H1 (cell line): ENCODE results near the gene PMEPA1. TPM values are rescaled to one million over a fixed set of nuclear protein-coding genes. Genes with fewer than 3 reads are reported as not detected.

Experiments used
- CTCF ChIA-PET: fragments of 300-600 bp; sonication (Branson Sonifier 250); formaldehyde crosslinking; loops from one replicate; lab custom pipeline; 2021; ENCODE audit not compliant: partially characterized antibody; lab: Charles Lee
- POLR2A ChIA-PET: fragments of 300-600 bp; sonication (Branson Sonifier 250); formaldehyde crosslinking; loops from one replicate; lab custom pipeline; 2021; ENCODE audit warnings: inconsistent platforms; ENCODE audit not compliant: partially characterized antibody; lab: Charles Lee
- DNase-seq, 2 experiments: peaks; one replicate each; pipeline versions ENCODE4 v3.0.0 to v3.0.0-alpha.2; 2010 to 2022; ENCODE audit warnings: low spot score in 2 of 2, low read depth in 1 of 2, mixed read lengths in 1 of 2
- FAIRE-seq: peaks from 2 replicates; lab custom pipeline; 2011; peaks lifted over from hg19 to GRCh38; lab: Jason Lieb, UNC
- H2AFZ ChIP-seq: 2 replicates; pipeline ENCODE4 v1.8.1; 2012; ENCODE audit warnings: low read length, inconsistent platforms
- H2AK5ac ChIP-seq: 2 replicates; pipeline ENCODE4 v1.6.1; 2013; ENCODE audit warnings: low read depth, low read length
- H2BK120ac ChIP-seq: replicated peaks from 2 replicates; pipeline ENCODE3; 2013; ENCODE audit warnings: low read depth, low read length, inconsistent platforms
- H2BK12ac ChIP-seq: 2 replicates; pipeline ENCODE4 v1.6.1; 2013; ENCODE audit warnings: low read depth, low read length
- H2BK15ac ChIP-seq: 2 replicates; pipeline ENCODE4 v1.6.1; 2013; ENCODE audit warnings: low read length
- H2BK20ac ChIP-seq: 2 replicates; pipeline ENCODE4 v1.6.1; 2013; ENCODE audit warnings: low read length
- H2BK5ac ChIP-seq: 2 replicates; pipeline ENCODE4 v1.6.1; 2013; ENCODE audit warnings: low read depth, low read length
- H3K14ac ChIP-seq: 2 replicates; pipeline ENCODE4 v1.6.1; 2013; ENCODE audit warnings: inconsistent platforms; ENCODE audit not compliant: insufficient read length
- H3K18ac ChIP-seq: 2 replicates; pipeline ENCODE4 v1.6.1; 2013; ENCODE audit warnings: low read length; ENCODE audit errors: extremely low read depth
- H3K23ac ChIP-seq: 2 replicates; pipeline ENCODE4 v1.6.1; 2013; ENCODE audit warnings: inconsistent platforms; ENCODE audit not compliant: insufficient read length
- H3K23me2 ChIP-seq: 2 replicates; pipeline ENCODE4 v1.6.1; 2013; ENCODE audit warnings: low read depth, low read length
- H3K27ac ChIP-seq: 2 replicates; pipeline ENCODE4 v1.6.1; 2011; ENCODE audit warnings: low read depth, low read length, inconsistent platforms
- H3K27me3 ChIP-seq, 4 experiments: replicated peaks in 1 of 4; 1 replicate in 1 of 4; 2 replicates in 3 of 4; pipeline versions ENCODE4 v1.6.1 to v1.8.1; 2011 to 2013; ENCODE audit warnings: low read length in 3 of 4, mild to moderate bottlenecking in 3 of 4, inconsistent platforms in 2 of 4, mixed read lengths in 2 of 4, moderate library complexity in 1 of 4; ENCODE audit not compliant: control insufficient read depth in 3 of 4, insufficient read depth in 3 of 4; ENCODE audit errors: extremely low read depth in 1 of 4
- H3K36me3 ChIP-seq, 4 experiments: 2 replicates each; pipeline versions ENCODE4 v1.6.1 to v1.8.1; 2011 to 2013; ENCODE audit warnings: mild to moderate bottlenecking in 4 of 4, low read length in 3 of 4, moderate library complexity in 2 of 4, control low read depth in 1 of 4, inconsistent platforms in 1 of 4; ENCODE audit not compliant: insufficient read depth in 4 of 4, control insufficient read depth in 2 of 4
- H3K4ac ChIP-seq: replicated peaks from 2 replicates; pipeline ENCODE3; 2013; ENCODE audit warnings: low read length, low read depth, mixed read lengths, inconsistent platforms; ENCODE audit not compliant: insufficient read length
- H3K4me1 ChIP-seq, 4 experiments: replicated peaks in 1 of 4; 1 replicate in 1 of 4; 2 replicates in 3 of 4; pipeline versions ENCODE4 v1.6.1 to v1.8.1; 2011 to 2013; ENCODE audit warnings: low read length in 3 of 4, inconsistent platforms in 2 of 4, mixed read lengths in 1 of 4; ENCODE audit not compliant: insufficient read depth in 4 of 4, control insufficient read depth in 3 of 4
- H3K4me2 ChIP-seq, 2 experiments: 2 replicates each; pipeline versions ENCODE4 v1.6.1 to v1.8.1; 2011 to 2013; ENCODE audit warnings: low read depth in 2 of 2, low read length in 2 of 2, control low read depth in 1 of 2, inconsistent platforms in 1 of 2, mild to moderate bottlenecking in 1 of 2; ENCODE audit not compliant: insufficient read depth in 1 of 2
- H3K4me3 ChIP-seq, 4 experiments: fragments of 200-600, 300-600 bp in 1 of 4; sonication (generic), shearing (Covaris generic), sonication (Bioruptor Twin) in 1 of 4; 2 replicates each; pipeline versions ENCODE4 v1.5.1 to v1.8.1; 2011 to 2016; ENCODE audit warnings: low read length in 4 of 4, low read depth in 3 of 4, control low read depth in 2 of 4, inconsistent platforms in 2 of 4, mild to moderate bottlenecking in 2 of 4, mixed read lengths in 1 of 4, moderate library complexity in 1 of 4; ENCODE audit not compliant: insufficient read depth in 2 of 4; ENCODE audit errors: extremely low read depth in 1 of 4
- H3K56ac ChIP-seq: replicated peaks from 2 replicates; pipeline ENCODE3; 2013; ENCODE audit warnings: low read depth, mild to moderate bottlenecking, mixed read lengths, low read length, inconsistent platforms; ENCODE audit not compliant: insufficient read length
- H3K79me1 ChIP-seq: 2 replicates; pipeline ENCODE4 v1.6.1; 2013; ENCODE audit warnings: low read depth, low read length, control low read depth
- H3K79me2 ChIP-seq, 2 experiments: 2 replicates each; pipeline versions ENCODE4 v1.6.1 to v1.8.1; 2012 to 2013; ENCODE audit warnings: low read length in 2 of 2, mild to moderate bottlenecking in 2 of 2, inconsistent platforms in 1 of 2; ENCODE audit not compliant: insufficient read depth in 2 of 2, control insufficient read depth in 1 of 2
- H3K9ac ChIP-seq, 4 experiments: replicated peaks in 1 of 4; 1 replicate in 1 of 4; 2 replicates in 3 of 4; pipeline versions ENCODE4 v1.6.1 to v1.8.1; 2011 to 2013; ENCODE audit warnings: low read depth in 3 of 4, low read length in 3 of 4, control low read depth in 2 of 4, mild to moderate bottlenecking in 2 of 4, moderate library complexity in 2 of 4, inconsistent platforms in 1 of 4; ENCODE audit errors: extremely low read depth in 1 of 4
- H3K9me3 ChIP-seq, 2 experiments: 2 replicates each; pipeline versions ENCODE4 v1.6.1 to v1.8.1; 2012 to 2013; ENCODE audit warnings: mild to moderate bottlenecking in 2 of 2, moderate library complexity in 2 of 2, control low read depth in 1 of 2, inconsistent platforms in 1 of 2, low read depth in 1 of 2, low read length in 1 of 2, mixed read lengths in 1 of 2; ENCODE audit not compliant: insufficient read depth in 2 of 2
- H4K20me1 ChIP-seq, 2 experiments: replicated peaks in 1 of 2; 2 replicates each; pipeline versions ENCODE3 to v1.8.1; 2011 to 2013; ENCODE audit warnings: inconsistent platforms in 2 of 2, low read length in 2 of 2, mild to moderate bottlenecking in 1 of 2; ENCODE audit not compliant: insufficient read depth in 2 of 2, control insufficient read depth in 1 of 2
- H4K5ac ChIP-seq: 2 replicates; pipeline ENCODE4 v1.6.1; 2013; ENCODE audit warnings: low read length, low read depth, mixed read lengths, inconsistent platforms; ENCODE audit not compliant: insufficient read length
- H4K8ac ChIP-seq: 2 replicates; pipeline ENCODE4 v1.8.0; 2013; ENCODE audit warnings: mild to moderate bottlenecking, moderate library complexity, low read length, inconsistent platforms; ENCODE audit not compliant: insufficient read depth; ENCODE audit errors: extremely low read depth
- H4K91ac ChIP-seq: replicated peaks from 2 replicates; pipeline ENCODE3; 2013; ENCODE audit warnings: low read length, mixed read lengths, inconsistent platforms; ENCODE audit not compliant: insufficient read length
- BRCA1 ChIP-seq: IDR thresholded peaks from 2 replicates; pipeline ENCODE4 v1.6.1; 2012; ENCODE audit warnings: low read depth, low read length, improper control_type of control experiment
- KDM5A ChIP-seq: fragments of 200-600 bp; IDR thresholded peaks from 2 replicates; pipeline ENCODE4 v1.7.1; 2012; ENCODE audit warnings: mild to moderate bottlenecking, low read length, inconsistent platforms, mixed read lengths
- RNF2 ChIP-seq: fragments of 200-900, 300-1000 bp; sonication (generic); IDR thresholded peaks from 2 replicates; pipeline ENCODE4 v1.7.1; 2016; ENCODE audit warnings: borderline replicate concordance, low read depth, mild to moderate bottlenecking, antibody characterized with exemption, low read length; ENCODE audit not compliant: poor library complexity, severe bottlenecking; ENCODE audit errors: missing control alignments
- SAP30 ChIP-seq: fragments of 300-600 bp; sonication (generic); IDR thresholded peaks from 2 replicates; pipeline ENCODE4 v1.7.1; 2012; ENCODE audit warnings: low read length, moderate library complexity, mild to moderate bottlenecking, inconsistent platforms; ENCODE audit not compliant: insufficient read depth, insufficient replicate concordance
- SIN3A ChIP-seq, 2 experiments: IDR thresholded peaks in 1 of 2; conservative IDR thresholded peaks in 1 of 2; 2 replicates each; pipeline ENCODE4 v1.6.1; 2011 to 2012; ENCODE audit warnings: low read length in 2 of 2, improper control_type of control experiment in 1 of 2, low read depth in 1 of 2, mild to moderate bottlenecking in 1 of 2
- SP2 ChIP-seq: IDR thresholded peaks from 2 replicates; pipeline ENCODE4 v1.6.1; 2012; ENCODE audit warnings: mild to moderate bottlenecking, low read length, inconsistent platforms
- SRF ChIP-seq: IDR thresholded peaks from 2 replicates; pipeline ENCODE4 v1.6.1; 2011; ENCODE audit warnings: mild to moderate bottlenecking, low read depth, low read length, moderate library complexity
- TEAD4 ChIP-seq: IDR thresholded peaks from 2 replicates; pipeline ENCODE4 v1.6.1; 2012; ENCODE audit warnings: low read depth, low read length, inconsistent platforms, mixed read lengths
- WGBS, 2 experiments: shearing (Covaris generic) in 1 of 2; methylation state at CpG; one replicate each; pipeline versions ENCODE4 v1.1.6 to v1.1.7; 2013 to 2015; ENCODE audit warnings: low lambda C conversion rate in 2 of 2, mixed read lengths in 2 of 2, inconsistent platforms in 1 of 2, low coverage in 1 of 2, missing lambda C conversion rate in 1 of 2; ENCODE audit not compliant: insufficient replicate concordance in 2 of 2, insufficient coverage in 1 of 2, insufficient read length in 1 of 2; ENCODE audit errors: extremely low coverage in 1 of 2, missing lambda C conversion rate in 1 of 2; 5-methylcytosine and 5-hydroxymethylcytosine counted together
- polyA plus RNA-seq, 7 experiments: library from polyadenylated mRNA; depleted of rRNA in 3 of 7; stranded (reverse) in 5 of 7; unstranded in 2 of 7; fragments of >200 nt in 5 of 7; fragments of 200-250 nt in 2 of 7; gene quantifications; 1 replicate in 5 of 7; 2 replicates in 1 of 7; 4 replicates in 1 of 7; pipeline versions ENCODE4 v1.2.1 to v1.2.3, GENCODE V29; 2011 to 2013; ENCODE audit warnings: missing spikeins in 2 of 7, mixed read lengths in 2 of 7
- total RNA-seq: library from RNA; stranded (reverse); fragmentation: NEBNext Ultra II Directional; extraction: Animal tissue kit (Norgen Biotek cat#: 25700); gene quantifications from 2 replicates; pipeline ENCODE4 v1.2.1, GENCODE V29; 2021
- TF ChIP-seq, protein P1 (sequence below): IDR thresholded peaks from 2 replicates; pipeline ENCODE4 v1.6.1; 2012; ENCODE audit warnings: inconsistent platforms

The PMEPA1 gene
- total and polyA plus RNA-seq, 2 of the 8 experiments (the other 6 are each of a cell fraction or from before 2014, with no cell fraction given), result 12.7 to 20.5 TPM

DNA sequence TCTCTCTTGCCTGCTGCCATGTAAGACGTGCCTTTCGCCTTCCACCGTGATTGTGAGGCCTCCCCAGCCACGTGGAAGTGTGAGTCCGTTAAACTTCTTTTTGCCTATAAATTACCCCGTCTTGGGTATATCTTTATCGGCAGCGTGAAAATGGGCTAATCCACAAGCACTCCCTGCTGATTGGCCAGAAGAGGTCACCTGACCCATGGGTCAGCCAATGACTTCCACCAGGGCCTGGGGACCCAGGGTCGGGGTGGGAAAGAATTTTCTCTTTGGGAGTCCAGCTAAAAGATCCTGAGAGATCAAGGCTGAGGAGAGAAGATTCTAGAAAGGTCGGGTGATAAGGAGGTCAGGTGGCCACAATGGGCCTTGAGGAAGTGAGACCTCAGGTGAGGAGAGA, 106.7 kb downstream of the PMEPA1 start:
- Histone ChIP-seq H2BK5ac (no peak overlapping the region), H3K14ac (no peak overlapping the region), H3K23me2 (no peaks in the 10 kb centered on the region), H4K91ac (no peak overlapping the region), H2BK120ac (no peak overlapping the region), H3K79me2 (no peaks in the 10 kb centered on the region), H3K4me2 (no peak overlapping the region), H4K8ac (no peak overlapping the region), H2AK5ac (no peak overlapping the region), H2BK12ac (no peak overlapping the region), H4K20me1 (no peaks in the 10 kb centered on the region), H3K9ac (no peak overlapping the region), H3K4me3 (no peak overlapping the region), H3K79me1 (no peaks in the 10 kb centered on the region), H3K56ac (no peak overlapping the region), H2BK15ac (no peak overlapping the region), H3K36me3 (no peaks in the 10 kb centered on the region), H2BK20ac (no peak overlapping the region), H3K23ac (no peak overlapping the region), H3K18ac (no peak overlapping the region), H3K27ac (no peak overlapping the region), H3K27me3 (no peaks in the 10 kb centered on the region), H4K5ac (no peak overlapping the region), H3K4ac (no peak overlapping the region), H2AFZ (no peak overlapping the region), H3K9me3 (no peaks in the 10 kb centered on the region), H3K4me1 (no peaks in the 10 kb centered on the region; a peak in 2 of 7 replicates)
- FAIRE-seq (no peak), DNase-seq (no peak)
- WGBS, 2 experiments, result 93% methylated on average over 10 of the region's 10 CpGs; no CpG with 5 or more reads in 1 of the 2 experiments
- ChIA-PET CTCF (interaction anchor here (1.2 to 2.0 kb wide), 4 partner anchors 17 to 606 kb away, joined by 3 to 8 read pairs (median 5); partner anchors contain the start of gene ZBP1), POLR2A (no interaction called here)
- no peak for TF ChIP-seq SIN3A (conservative IDR thresholded peaks at IDR 0.05 in 1 of 2, IDR thresholded peaks at IDR 0.05 in 1 of 2; ENCODE audit: low read depth in 1 of 2, low read length in 2 of 2)
- TF ChIP-seq SAP30, result no peak
- TF ChIP-seq TEAD4, result no peak
- no peak for TF ChIP-seq BRCA1
- TF ChIP-seq SRF, result no peak
- no peak for TF ChIP-seq RNF2
- no peak for TF ChIP-seq SP2
- TF ChIP-seq, protein P1, sequence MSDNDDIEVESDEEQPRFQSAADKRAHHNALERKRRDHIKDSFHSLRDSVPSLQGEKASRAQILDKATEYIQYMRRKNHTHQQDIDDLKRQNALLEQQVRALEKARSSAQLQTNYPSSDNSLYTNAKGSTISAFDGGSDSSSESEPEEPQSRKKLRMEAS, result no peak
- TF ChIP-seq KDM5A, result no peak
